Osteoblast (primary cell): ENCODE measurements around the gene PPP1R36. TPM values are rescaled to one million over a fixed set of nuclear protein-coding genes. Genes with fewer than 3 reads are reported as not detected.

Experiments
- DNase-seq: peaks from one replicate; pipeline ENCODE4 v3.0.0; 2011; ENCODE audit warnings: low spot score, mixed read lengths; ENCODE audit not compliant: insufficient read length; ENCODE audit errors: missing footprints
- H2AFZ ChIP-seq: 2 replicates; pipeline ENCODE4 v1.6.0; 2011; ENCODE audit warnings: mild to moderate bottlenecking, low read length
- H3K27ac ChIP-seq: 2 replicates; pipeline ENCODE4 v1.5.1; 2011; ENCODE audit warnings: mild to moderate bottlenecking, low read depth, low read length, moderate library complexity
- H3K27me3 ChIP-seq: 2 replicates; pipeline ENCODE4 v1.6.0; 2012; ENCODE audit warnings: mild to moderate bottlenecking, control low read depth, inconsistent platforms, low read length, moderate library complexity; ENCODE audit not compliant: insufficient read depth
- H3K36me3 ChIP-seq: 2 replicates; pipeline ENCODE4 v1.5.1; 2011; ENCODE audit warnings: mild to moderate bottlenecking, low read length, control low read depth, moderate library complexity; ENCODE audit not compliant: insufficient read depth
- H3K4me1 ChIP-seq: 2 replicates; pipeline ENCODE4 v1.5.1; 2011; ENCODE audit warnings: mild to moderate bottlenecking, low read length, control low read depth, moderate library complexity; ENCODE audit not compliant: insufficient read depth
- H3K4me2 ChIP-seq: 2 replicates; pipeline ENCODE4 v1.6.0; 2011; ENCODE audit warnings: mild to moderate bottlenecking, low read length; ENCODE audit not compliant: insufficient read depth
- H3K4me3 ChIP-seq: fragments of 200-600 bp; sonication (generic); 3 replicates; pipeline ENCODE4 v1.5.1; 2012; ENCODE audit warnings: mild to moderate bottlenecking, low read length, inconsistent platforms; ENCODE audit not compliant: insufficient read depth
- H3K79me2 ChIP-seq: 2 replicates; pipeline ENCODE4 v1.6.0; 2012; ENCODE audit warnings: mild to moderate bottlenecking, low read length, control low read depth, inconsistent platforms; ENCODE audit not compliant: insufficient read depth
- H3K9me3 ChIP-seq: 2 replicates; pipeline ENCODE4 v1.5.1; 2011; ENCODE audit warnings: low read depth, low read length, control low read depth
- H4K20me1 ChIP-seq: 2 replicates; pipeline ENCODE4 v1.6.0; 2012; ENCODE audit warnings: mild to moderate bottlenecking, low read length, control low read depth; ENCODE audit not compliant: insufficient read depth
- total RNA-seq: library from RNA; depleted of rRNA; stranded (reverse); fragments of >200 nt; gene quantifications from 2 replicates; pipeline ENCODE4 v1.2.3, GENCODE V29; 2012
- TF ChIP-seq, protein P1 (sequence below): IDR thresholded peaks from 2 replicates; pipeline ENCODE4 v1.5.1; 2011; ENCODE audit warnings: mild to moderate bottlenecking, low read depth, low read length, moderate library complexity; ENCODE audit errors: extremely low read depth

The PPP1R36 gene
- total RNA-seq, 1 donor, result 1.1 TPM

DNA sequence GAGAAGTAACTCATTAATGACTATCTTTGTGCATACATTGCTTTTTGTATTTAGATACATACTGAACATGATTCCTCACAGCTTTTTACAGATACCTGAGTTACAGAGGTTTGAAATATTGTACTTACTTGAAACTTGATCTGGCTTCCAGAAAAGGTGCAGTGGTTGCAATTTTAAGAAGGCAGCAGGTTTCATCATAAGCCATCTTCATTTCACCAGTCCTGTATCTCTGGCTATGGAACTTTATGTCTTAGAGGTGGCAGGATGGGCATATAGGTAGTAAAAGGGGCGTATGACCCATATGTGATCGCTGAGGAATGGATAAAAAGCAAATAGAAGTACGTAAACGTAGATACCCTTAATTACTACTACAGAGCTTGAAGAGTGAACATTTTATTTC, 31.5 kb upstream of the PPP1R36 start:
- Histone ChIP-seq H3K4me2 (no peak overlapping the region), H3K4me1 (peaks cover 9% of the 10 kb centered on the region), H3K27me3 (no peaks in the 10 kb centered on the region), H3K4me3 (no peak overlapping the region), H3K79me2 (peaks cover 97% of the 10 kb centered on the region), H3K36me3 (peaks cover 19% of the 10 kb centered on the region), H4K20me1 (peaks cover 80% of the 10 kb centered on the region), H3K9me3 (no peaks in the 10 kb centered on the region), H3K27ac (no peak overlapping the region), H2AFZ (no peak overlapping the region)
- TF ChIP-seq, protein P1, sequence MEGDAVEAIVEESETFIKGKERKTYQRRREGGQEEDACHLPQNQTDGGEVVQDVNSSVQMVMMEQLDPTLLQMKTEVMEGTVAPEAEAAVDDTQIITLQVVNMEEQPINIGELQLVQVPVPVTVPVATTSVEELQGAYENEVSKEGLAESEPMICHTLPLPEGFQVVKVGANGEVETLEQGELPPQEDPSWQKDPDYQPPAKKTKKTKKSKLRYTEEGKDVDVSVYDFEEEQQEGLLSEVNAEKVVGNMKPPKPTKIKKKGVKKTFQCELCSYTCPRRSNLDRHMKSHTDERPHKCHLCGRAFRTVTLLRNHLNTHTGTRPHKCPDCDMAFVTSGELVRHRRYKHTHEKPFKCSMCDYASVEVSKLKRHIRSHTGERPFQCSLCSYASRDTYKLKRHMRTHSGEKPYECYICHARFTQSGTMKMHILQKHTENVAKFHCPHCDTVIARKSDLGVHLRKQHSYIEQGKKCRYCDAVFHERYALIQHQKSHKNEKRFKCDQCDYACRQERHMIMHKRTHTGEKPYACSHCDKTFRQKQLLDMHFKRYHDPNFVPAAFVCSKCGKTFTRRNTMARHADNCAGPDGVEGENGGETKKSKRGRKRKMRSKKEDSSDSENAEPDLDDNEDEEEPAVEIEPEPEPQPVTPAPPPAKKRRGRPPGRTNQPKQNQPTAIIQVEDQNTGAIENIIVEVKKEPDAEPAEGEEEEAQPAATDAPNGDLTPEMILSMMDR, result no peak
- DNase-seq, result no peak

DNA sequence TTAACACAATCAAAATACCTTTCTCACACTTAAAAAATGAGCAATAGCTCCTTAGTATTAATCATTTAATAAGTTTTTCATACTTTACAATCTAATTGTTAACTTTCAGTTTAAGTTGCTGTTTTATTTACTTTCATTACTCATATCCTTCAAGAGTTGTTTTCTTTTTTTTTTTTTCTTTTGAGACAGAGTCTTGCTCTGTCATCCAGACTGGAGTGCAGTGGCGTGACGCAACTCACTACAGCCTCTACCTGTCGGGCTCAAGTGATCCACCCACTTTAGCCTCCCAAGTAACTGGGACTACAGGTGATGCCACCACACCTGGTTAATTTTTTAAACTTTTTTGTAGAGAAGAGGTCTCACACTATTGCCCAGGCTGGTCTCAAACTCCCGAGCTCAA, 29.1 kb upstream of the PPP1R36 start:
- Histone ChIP-seq H3K4me3 (no peak overlapping the region), H3K4me1 (peaks cover 2% of the 10 kb centered on the region), H4K20me1 (peaks cover 63% of the 10 kb centered on the region), H3K36me3 (peaks cover 32% of the 10 kb centered on the region), H3K27ac (peak overlapping the region; percentile 21), H3K27me3 (no peaks in the 10 kb centered on the region), H3K4me2 (no peak overlapping the region), H2AFZ (no peak overlapping the region), H3K79me2 (peaks cover 86% of the 10 kb centered on the region), H3K9me3 (no peaks in the 10 kb centered on the region)
- TF ChIP-seq, protein P1, result no peak
- no peak for DNase-seq

DNA sequence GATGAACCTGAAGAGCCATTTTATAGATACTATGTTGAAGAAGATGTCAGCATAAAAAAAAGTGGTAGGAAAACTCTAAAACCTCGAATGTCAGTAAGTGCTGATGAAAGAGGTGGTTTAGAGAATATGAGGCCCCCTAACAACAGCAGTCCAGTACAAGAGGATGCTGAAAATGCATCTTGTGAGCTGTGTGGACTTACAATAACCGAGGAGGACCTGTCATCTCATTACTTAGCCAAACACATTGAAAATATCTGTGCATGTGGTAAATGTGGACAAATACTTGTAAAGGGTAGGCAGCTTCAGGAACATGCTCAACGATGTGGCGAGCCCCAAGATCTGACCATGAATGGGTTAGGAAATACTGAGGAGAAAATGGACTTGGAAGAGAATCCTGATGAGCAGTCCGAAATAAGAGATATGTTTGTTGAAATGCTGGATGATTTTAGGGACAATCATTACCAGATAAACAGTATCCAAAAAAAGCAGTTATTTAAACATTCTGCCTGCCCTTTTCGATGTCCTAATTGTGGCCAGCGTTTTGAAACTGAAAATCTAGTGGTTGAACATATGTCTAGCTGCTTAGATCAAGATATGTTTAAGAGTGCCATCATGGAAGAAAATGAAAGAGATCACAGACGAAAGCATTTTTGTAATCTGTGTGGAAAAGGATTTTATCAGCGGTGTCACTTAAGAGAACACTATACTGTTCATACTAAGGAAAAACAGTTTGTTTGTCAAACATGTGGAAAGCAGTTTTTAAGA, 27.0 kb upstream of the PPP1R36 start:
- peaks cover 32% of the 10 kb centered on the region for H3K36me3 ChIP-seq
- no peaks in the 10 kb centered on the region for H3K9me3 ChIP-seq
- H3K4me1 ChIP-seq, result peaks cover 2% of the 10 kb centered on the region
- peaks cover 47% of the 10 kb centered on the region for H4K20me1 ChIP-seq
- no peak for DNase-seq
- TF ChIP-seq, protein P1, result no peak
- H3K27ac ChIP-seq, result no peak overlapping the region
- no peaks in the 10 kb centered on the region for H3K27me3 ChIP-seq
- no peak overlapping the region for H2AFZ ChIP-seq
- no peak overlapping the region for H3K4me3 ChIP-seq
- H3K4me2 ChIP-seq, result no peak overlapping the region
- peaks cover 72% of the 10 kb centered on the region for H3K79me2 ChIP-seq

DNA sequence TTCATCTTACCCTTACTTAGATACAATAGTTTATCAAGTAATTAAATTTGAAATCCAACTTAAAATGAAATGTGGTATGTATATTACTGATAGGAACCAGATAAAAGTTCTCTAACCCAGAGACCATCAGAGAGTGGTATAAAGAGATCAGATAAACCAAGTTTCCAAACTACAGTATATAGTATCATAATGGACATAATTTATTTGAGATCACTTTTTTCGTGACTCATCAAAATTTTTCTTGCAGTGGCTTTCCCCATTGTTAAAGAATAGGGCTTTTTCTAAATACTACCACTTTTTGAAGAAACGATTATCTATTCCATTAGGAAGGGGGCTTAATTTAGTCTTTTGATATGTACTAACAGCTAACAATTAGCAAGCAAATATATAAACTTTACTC, 24.4 kb upstream of the PPP1R36 start:
- no peak overlapping the region for H3K4me2 ChIP-seq
- H4K20me1 ChIP-seq, result peaks cover 34% of the 10 kb centered on the region
- H3K79me2 ChIP-seq, result peaks cover 53% of the 10 kb centered on the region

More for the DNA sequence above, 24.4 kb upstream of the PPP1R36 start:
- no peak overlapping the region for H3K27ac ChIP-seq
- TF ChIP-seq, protein P1, result no peak
- no peaks in the 10 kb centered on the region for H3K9me3 ChIP-seq
- H3K4me3 ChIP-seq, result no peak overlapping the region
- peaks cover 32% of the 10 kb centered on the region for H3K36me3 ChIP-seq
- DNase-seq, result no peak
- no peaks in the 10 kb centered on the region for H3K27me3 ChIP-seq
- peaks cover 6% of the 10 kb centered on the region for H3K4me1 ChIP-seq
- no peak overlapping the region for H2AFZ ChIP-seq
